ENCODE data around the gene G3BP2. TPM values are rescaled to one million over a fixed set of nuclear protein-coding genes. Genes with fewer than 3 reads are reported as not detected.
"Not testable (repeated sequence)": the region's sequence is repeated elsewhere in the genome, so short reads cannot be mapped to it uniquely, and the experiment has no call there.

Gene G3BP2
- total RNA-seq, 1 donor from 2014 or later: 245 TPM

DNA sequence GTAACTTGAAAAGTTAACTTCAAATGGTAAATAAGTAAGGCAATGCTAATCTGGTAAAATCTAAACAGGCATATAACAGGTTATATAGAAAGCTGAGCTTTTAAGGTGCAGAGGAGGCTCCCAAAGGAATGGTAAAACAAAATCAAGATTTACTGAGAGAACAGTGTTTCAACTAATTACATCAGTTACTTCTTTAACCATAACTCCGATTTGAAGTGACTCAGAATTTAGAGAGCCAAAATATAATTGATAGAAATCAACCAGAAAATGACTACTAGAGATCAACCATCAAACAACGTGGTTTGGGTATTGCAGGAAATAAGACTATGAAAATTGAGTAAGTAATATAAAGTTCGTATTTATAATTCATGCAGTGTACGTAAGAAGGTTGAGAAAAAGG is 6.9 kb downstream of the G3BP2 start:
- TF ChIP-seq, protein P1, sequence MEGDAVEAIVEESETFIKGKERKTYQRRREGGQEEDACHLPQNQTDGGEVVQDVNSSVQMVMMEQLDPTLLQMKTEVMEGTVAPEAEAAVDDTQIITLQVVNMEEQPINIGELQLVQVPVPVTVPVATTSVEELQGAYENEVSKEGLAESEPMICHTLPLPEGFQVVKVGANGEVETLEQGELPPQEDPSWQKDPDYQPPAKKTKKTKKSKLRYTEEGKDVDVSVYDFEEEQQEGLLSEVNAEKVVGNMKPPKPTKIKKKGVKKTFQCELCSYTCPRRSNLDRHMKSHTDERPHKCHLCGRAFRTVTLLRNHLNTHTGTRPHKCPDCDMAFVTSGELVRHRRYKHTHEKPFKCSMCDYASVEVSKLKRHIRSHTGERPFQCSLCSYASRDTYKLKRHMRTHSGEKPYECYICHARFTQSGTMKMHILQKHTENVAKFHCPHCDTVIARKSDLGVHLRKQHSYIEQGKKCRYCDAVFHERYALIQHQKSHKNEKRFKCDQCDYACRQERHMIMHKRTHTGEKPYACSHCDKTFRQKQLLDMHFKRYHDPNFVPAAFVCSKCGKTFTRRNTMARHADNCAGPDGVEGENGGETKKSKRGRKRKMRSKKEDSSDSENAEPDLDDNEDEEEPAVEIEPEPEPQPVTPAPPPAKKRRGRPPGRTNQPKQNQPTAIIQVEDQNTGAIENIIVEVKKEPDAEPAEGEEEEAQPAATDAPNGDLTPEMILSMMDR (IDR thresholded peaks at IDR 0.05; ENCODE audit: partially characterized antibody, unreplicated experiment): no peak
- H3K27ac Mint-ChIP-seq (ENCODE audit: unreplicated experiment): no peak overlapping the region
- H3K4me1 Mint-ChIP-seq (ENCODE audit: low read depth, unreplicated experiment): peaks cover 30% of the 10 kb centered on the region

DNA sequence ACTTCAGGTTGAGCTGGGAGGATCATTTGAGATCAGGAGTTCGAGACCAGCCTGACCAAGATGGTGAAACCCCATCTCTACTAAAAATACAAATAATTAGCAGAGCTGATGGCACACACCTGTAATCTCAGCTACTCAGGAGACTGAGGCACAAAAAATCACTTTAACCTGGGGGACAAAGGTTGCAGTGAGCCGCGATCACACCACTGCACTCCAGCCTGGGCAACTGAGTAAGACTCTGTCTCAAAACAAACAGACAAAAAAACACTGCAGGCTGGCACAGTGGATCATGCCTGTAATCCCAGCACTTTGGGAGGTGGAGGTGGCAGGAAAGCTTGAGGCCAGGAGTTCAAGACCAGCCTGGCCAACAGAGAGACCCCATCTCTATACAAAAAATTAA is 8.6 kb downstream of the G3BP2 start:
- H3K9me3 Mint-ChIP-seq (ENCODE audit: unreplicated experiment); H3K4me3 Mint-ChIP-seq (ENCODE audit: unreplicated experiment); H3K27me3 Mint-ChIP-seq (ENCODE audit: unreplicated experiment); DNase-seq; H3K27ac Mint-ChIP-seq (ENCODE audit: unreplicated experiment); H3K36me3 Mint-ChIP-seq (ENCODE audit: unreplicated experiment): not testable (repeated sequence)
- H3K4me1 Mint-ChIP-seq (ENCODE audit: low read depth, unreplicated experiment): peaks cover 24% of the 10 kb centered on the region

More for the DNA sequence above, 6.9 kb downstream of the G3BP2 start:
- Mint-ChIP-seq H3K4me3 (ENCODE audit: unreplicated experiment) (no peak overlapping the region), H3K36me3 (ENCODE audit: unreplicated experiment) (no peaks in the 10 kb centered on the region), H3K9me3 (ENCODE audit: unreplicated experiment) (no peaks in the 10 kb centered on the region), H3K27me3 (ENCODE audit: unreplicated experiment) (peaks cover 2% of the 10 kb centered on the region)
- no peak for DNase-seq

DNA sequence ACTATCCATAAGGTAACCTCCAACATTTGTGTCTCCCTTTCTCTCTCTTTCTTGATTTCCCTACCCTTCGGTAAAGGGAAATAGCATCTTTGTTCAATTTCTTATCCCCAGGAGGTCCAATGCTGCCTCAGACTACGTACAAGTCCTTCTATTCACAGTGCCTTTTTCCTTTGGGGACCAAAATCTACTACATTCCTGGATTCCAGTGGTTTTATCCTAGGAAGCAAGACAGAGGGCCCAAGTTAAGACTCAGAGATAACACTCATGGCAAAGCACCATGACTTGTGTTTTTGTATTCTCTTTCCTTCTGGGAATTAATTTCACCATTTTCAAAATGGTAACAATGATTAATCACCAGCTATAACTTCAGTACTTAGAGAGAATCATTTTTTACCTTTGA is 10.6 kb downstream of the G3BP2 start:
- Mint-ChIP-seq H3K36me3 (ENCODE audit: unreplicated experiment) (no peaks in the 10 kb centered on the region), H3K9me3 (ENCODE audit: unreplicated experiment) (no peaks in the 10 kb centered on the region), H3K27me3 (ENCODE audit: unreplicated experiment) (peaks cover 2% of the 10 kb centered on the region), H3K4me3 (ENCODE audit: unreplicated experiment) (no peak overlapping the region), H3K4me1 (ENCODE audit: low read depth, unreplicated experiment) (peaks cover 11% of the 10 kb centered on the region), H3K27ac (ENCODE audit: unreplicated experiment) (no peak overlapping the region)
- no peak for DNase-seq
- TF ChIP-seq, protein P1 (IDR thresholded peaks at IDR 0.05; ENCODE audit: partially characterized antibody, unreplicated experiment): no peak

DNA sequence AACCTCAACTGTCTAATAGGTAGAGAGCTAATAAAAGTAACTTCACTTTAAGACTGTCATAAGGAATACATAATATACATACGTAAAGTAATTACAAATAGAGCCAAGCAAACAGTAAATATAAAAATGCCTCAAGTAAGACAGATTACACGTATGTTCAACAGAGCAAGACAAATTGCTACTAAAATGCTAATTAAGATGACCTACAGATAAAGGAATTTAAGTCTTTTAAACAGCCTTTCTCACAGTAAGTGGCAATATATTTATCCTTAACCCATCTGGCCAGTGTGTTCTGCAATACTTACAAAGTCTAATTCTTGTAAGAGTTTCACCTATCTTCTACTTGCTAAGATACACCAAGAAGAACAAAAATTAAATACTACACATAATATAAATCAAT is 12.7 kb downstream of the G3BP2 start:
- H3K4me1 Mint-ChIP-seq (ENCODE audit: low read depth, unreplicated experiment): peaks cover 7% of the 10 kb centered on the region
- no peak for DNase-seq
- peaks cover 2% of the 10 kb centered on the region for H3K27me3 Mint-ChIP-seq (ENCODE audit: unreplicated experiment)
- H3K9me3 Mint-ChIP-seq (ENCODE audit: unreplicated experiment): no peaks in the 10 kb centered on the region
- H3K27ac Mint-ChIP-seq (ENCODE audit: unreplicated experiment): no peak overlapping the region
- no peaks in the 10 kb centered on the region for H3K36me3 Mint-ChIP-seq (ENCODE audit: unreplicated experiment)
- TF ChIP-seq, protein P1 (IDR thresholded peaks at IDR 0.05; ENCODE audit: partially characterized antibody, unreplicated experiment): no peak
- no peak overlapping the region for H3K4me3 Mint-ChIP-seq (ENCODE audit: unreplicated experiment)

DNA sequence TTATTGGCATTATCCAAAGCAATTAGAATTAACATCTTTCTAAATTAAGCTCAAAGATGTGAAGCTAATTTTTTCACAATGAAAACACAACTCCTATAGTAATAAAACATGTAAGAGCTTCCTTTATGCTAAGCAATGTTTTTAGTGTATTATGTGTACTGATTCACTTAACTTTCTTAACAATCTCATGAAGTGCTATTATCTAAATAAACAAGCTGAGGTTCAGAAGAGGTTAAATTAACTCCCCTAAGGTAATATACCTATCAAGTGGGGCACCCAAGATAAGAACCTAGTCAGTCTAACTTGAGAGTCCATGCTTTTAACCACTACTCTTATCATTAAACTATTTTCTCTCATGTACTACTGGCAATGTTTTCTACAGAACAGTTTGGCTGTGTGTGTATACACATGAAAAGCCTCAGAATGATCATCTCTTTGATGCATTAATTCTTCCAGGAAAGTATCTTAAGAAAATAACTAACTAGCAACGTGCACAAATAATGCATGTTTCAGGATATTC is 13.6 kb downstream of the G3BP2 start:
- Mint-ChIP-seq H3K4me3 (ENCODE audit: unreplicated experiment) (no peak overlapping the region), H3K9me3 (ENCODE audit: unreplicated experiment) (peaks cover 1% of the 10 kb centered on the region), H3K4me1 (ENCODE audit: low read depth, unreplicated experiment) (peaks cover 2% of the 10 kb centered on the region), H3K27me3 (ENCODE audit: unreplicated experiment) (no peaks in the 10 kb centered on the region), H3K36me3 (ENCODE audit: unreplicated experiment) (no peaks in the 10 kb centered on the region), H3K27ac (ENCODE audit: unreplicated experiment) (no peak overlapping the region)
- DNase-seq: no peak
- TF ChIP-seq, protein P1 (IDR thresholded peaks at IDR 0.05; ENCODE audit: partially characterized antibody, unreplicated experiment): no peak
